IPS-20b (cell line): Measurements from ENCODE around the gene TET3.

Source experiments
- H3K27ac ChIP-seq: one replicate; pipeline ENCODE4 v1.5.1; 2013; ENCODE audit warnings: low read length
- H3K27me3 ChIP-seq: 2 replicates; pipeline ENCODE4 v1.6.1; 2013; ENCODE audit warnings: mild to moderate bottlenecking, low read length, inconsistent platforms; ENCODE audit not compliant: insufficient read depth
- H3K36me3 ChIP-seq: 2 replicates; pipeline ENCODE4 v1.6.1; 2013; ENCODE audit warnings: low read depth, mild to moderate bottlenecking, inconsistent platforms, low read length, moderate library complexity; ENCODE audit not compliant: insufficient read depth
- H3K4me1 ChIP-seq: 2 replicates; pipeline ENCODE4 v1.6.1; 2013; ENCODE audit warnings: mild to moderate bottlenecking, control low read depth, inconsistent platforms, low read length, moderate library complexity; ENCODE audit not compliant: insufficient read depth
- H3K4me3 ChIP-seq: 2 replicates; pipeline ENCODE4 v1.5.1; 2013; ENCODE audit warnings: mild to moderate bottlenecking, low read length, inconsistent platforms
- H3K9ac ChIP-seq: 2 replicates; pipeline ENCODE4 v1.6.1; 2013; ENCODE audit warnings: low read depth, mild to moderate bottlenecking, inconsistent platforms, low read length, moderate library complexity
- H3K9me3 ChIP-seq: 2 replicates; pipeline ENCODE4 v1.6.1; 2013; ENCODE audit warnings: mild to moderate bottlenecking, low read depth, low read length, inconsistent platforms; ENCODE audit not compliant: insufficient read depth

Gene TET3

GRCh38 chr2:73968357-73968937 is 16.3 kb upstream of the TET3 start:
- no peak overlapping the region for H3K27ac ChIP-seq
- no peaks in the 10 kb centered on the region for H3K36me3 ChIP-seq
- no peak overlapping the region for H3K4me3 ChIP-seq
- H3K9me3 ChIP-seq: no peaks in the 10 kb centered on the region
- H3K4me1 ChIP-seq: no peaks in the 10 kb centered on the region
- no peak overlapping the region for H3K9ac ChIP-seq
- H3K27me3 ChIP-seq: no peaks in the 10 kb centered on the region

- no peak overlapping the region for H3K9ac ChIP-seq
- H3K27ac ChIP-seq: no peak overlapping the region
- no peak overlapping the region for H3K4me3 ChIP-seq
- H3K4me1 ChIP-seq: no peaks in the 10 kb centered on the region
- H3K27me3 ChIP-seq: no peaks in the 10 kb centered on the region
- H3K36me3 ChIP-seq: no peaks in the 10 kb centered on the region
- no peaks in the 10 kb centered on the region for H3K9me3 ChIP-seq
These were observed 15.4 kb upstream of the TET3 start for GRCh38 chr2:73969356-73969755.

GRCh38 chr2:73970141-73970803 is 14.4 kb upstream of the TET3 start:
- no peak overlapping the region for H3K9ac ChIP-seq

GRCh38 chr2:73970850-73971471 is 13.7 kb upstream of the TET3 start:
- Histone ChIP-seq H3K9ac (no peak overlapping the region), H3K27ac (no peak overlapping the region), H3K4me3 (no peak overlapping the region)

More at GRCh38 chr2:73970141-73970803, 14.4 kb upstream of the TET3 start:
- H3K36me3 ChIP-seq: no peaks in the 10 kb centered on the region
- H3K4me1 ChIP-seq: no peaks in the 10 kb centered on the region
- H3K27me3 ChIP-seq: no peaks in the 10 kb centered on the region
- H3K9me3 ChIP-seq: no peaks in the 10 kb centered on the region
- no peak overlapping the region for H3K4me3 ChIP-seq
- H3K27ac ChIP-seq: no peak overlapping the region

GRCh38 chr2:73971722-73972121 is 13.0 kb upstream of the TET3 start:
- H3K4me1 ChIP-seq: no peaks in the 10 kb centered on the region
- H3K27ac ChIP-seq: no peak overlapping the region
- no peaks in the 10 kb centered on the region for H3K36me3 ChIP-seq
- H3K9ac ChIP-seq: no peak overlapping the region
- no peaks in the 10 kb centered on the region for H3K27me3 ChIP-seq
- no peak overlapping the region for H3K4me3 ChIP-seq
- no peaks in the 10 kb centered on the region for H3K9me3 ChIP-seq

More at GRCh38 chr2:73970850-73971471, 13.7 kb upstream of the TET3 start:
- Histone ChIP-seq H3K9me3 (no peaks in the 10 kb centered on the region), H3K36me3 (no peaks in the 10 kb centered on the region), H3K27me3 (no peaks in the 10 kb centered on the region), H3K4me1 (no peaks in the 10 kb centered on the region)

GRCh38 chr2:73972846-73973245 is 11.9 kb upstream of the TET3 start:
- H3K9me3 ChIP-seq: no peaks in the 10 kb centered on the region
- no peaks in the 10 kb centered on the region for H3K4me1 ChIP-seq
- H3K36me3 ChIP-seq: no peaks in the 10 kb centered on the region
- H3K9ac ChIP-seq: no peak overlapping the region
- H3K27ac ChIP-seq: no peak overlapping the region
- no peak overlapping the region for H3K4me3 ChIP-seq
- H3K27me3 ChIP-seq: peaks cover 9% of the 10 kb centered on the region; the same call in 1 of the 2 replicates

- peaks cover 37% of the 10 kb centered on the region for H3K27me3 ChIP-seq
- H3K9me3 ChIP-seq: no peaks in the 10 kb centered on the region
- H3K36me3 ChIP-seq: no peaks in the 10 kb centered on the region
- no peak overlapping the region for H3K27ac ChIP-seq
- H3K9ac ChIP-seq: no peak overlapping the region
- peaks cover 9% of the 10 kb centered on the region for H3K4me1 ChIP-seq
- no peak overlapping the region for H3K4me3 ChIP-seq
These were observed 9.0 kb upstream of the TET3 start for GRCh38 chr2:73975731-73976130.

- H3K27ac ChIP-seq: no peak overlapping the region
- no peak overlapping the region for H3K9ac ChIP-seq
- H3K36me3 ChIP-seq: no peaks in the 10 kb centered on the region
- H3K27me3 ChIP-seq: peaks cover 48% of the 10 kb centered on the region
- no peak overlapping the region for H3K4me3 ChIP-seq
- H3K9me3 ChIP-seq: no peaks in the 10 kb centered on the region
- peaks cover 13% of the 10 kb centered on the region for H3K4me1 ChIP-seq
These were observed 7.9 kb upstream of the TET3 start for GRCh38 chr2:73976803-73977202.

GRCh38 chr2:73977466-73977865 is 7.2 kb upstream of the TET3 start:
- H3K27ac ChIP-seq: no peak overlapping the region
- no peaks in the 10 kb centered on the region for H3K9me3 ChIP-seq
- peaks cover 55% of the 10 kb centered on the region for H3K27me3 ChIP-seq
- peaks cover 16% of the 10 kb centered on the region for H3K4me1 ChIP-seq
- H3K9ac ChIP-seq: no peak overlapping the region
- no peak overlapping the region for H3K4me3 ChIP-seq
- H3K36me3 ChIP-seq: no peaks in the 10 kb centered on the region

GRCh38 chr2:73979021-73979420 is 5.7 kb upstream of the TET3 start:
- no peak overlapping the region for H3K9ac ChIP-seq
- H3K27me3 ChIP-seq: peaks cover 70% of the 10 kb centered on the region
- H3K4me1 ChIP-seq: peaks cover 16% of the 10 kb centered on the region
- no peaks in the 10 kb centered on the region for H3K36me3 ChIP-seq
- no peak overlapping the region for H3K4me3 ChIP-seq
- H3K27ac ChIP-seq: no peak overlapping the region
- H3K9me3 ChIP-seq: no peaks in the 10 kb centered on the region

GRCh38 chr2:73979686-73980085 is 5.0 kb upstream of the TET3 start:
- no peaks in the 10 kb centered on the region for H3K9me3 ChIP-seq
- H3K9ac ChIP-seq: no peak overlapping the region
- H3K36me3 ChIP-seq: no peaks in the 10 kb centered on the region
- no peak overlapping the region for H3K4me3 ChIP-seq
- peaks cover 16% of the 10 kb centered on the region for H3K4me1 ChIP-seq
- no peak overlapping the region for H3K27ac ChIP-seq
- H3K27me3 ChIP-seq: peaks cover 73% of the 10 kb centered on the region

GRCh38 chr2:73980566-73980965 is 4.1 kb upstream of the TET3 start:
- H3K27me3 ChIP-seq: peaks cover 73% of the 10 kb centered on the region
- H3K9me3 ChIP-seq: no peaks in the 10 kb centered on the region
- peak overlapping the region; percentile 51; the same call in 1 of the 2 replicates for H3K9ac ChIP-seq
- peaks cover 16% of the 10 kb centered on the region for H3K4me1 ChIP-seq
- no peak overlapping the region for H3K27ac ChIP-seq
- peak overlapping the region; percentile 75 for H3K4me3 ChIP-seq
- no peaks in the 10 kb centered on the region for H3K36me3 ChIP-seq
